ENCODE results near the gene PADI1.

DNA sequence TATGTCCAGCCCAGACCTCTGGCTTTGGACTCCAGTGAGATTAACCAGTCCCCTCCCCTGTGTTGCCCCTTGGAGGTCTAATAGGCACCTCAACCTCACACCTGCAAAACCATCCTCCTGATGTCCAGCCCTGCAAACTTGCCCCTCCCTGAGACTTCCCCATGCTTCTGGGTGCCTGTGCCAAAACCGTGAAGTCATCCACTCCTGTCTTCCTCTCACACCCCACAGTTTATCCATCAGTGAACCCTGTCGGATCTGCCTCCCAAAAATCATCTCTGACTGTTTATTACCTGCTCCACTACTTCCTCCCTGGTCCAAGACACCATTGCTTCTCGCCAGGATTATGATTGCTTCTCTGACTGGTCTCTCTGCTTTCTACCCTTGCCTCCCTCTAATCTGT lies 31.7 kb upstream of the PADI1 start:
- no peak for TF ChIP-seq YY1 (IDR thresholded peaks at IDR 0.05; ENCODE audit: insufficient read depth, insufficient read length)
- no peak for TF ChIP-seq ZNF274 (IDR thresholded peaks at IDR 0.05; ENCODE audit: low read depth, low read length)
- no peak for TF ChIP-seq SUZ12 (IDR thresholded peaks at IDR 0.05; ENCODE audit: extremely low read depth, insufficient read depth, insufficient read length)

Measured in NT2/D1 (cell line).